CD4-positive, alpha-beta T cell treated with Interleukin-1 beta for 1 hour (primary cell): ENCODE data around the gene POLR3H.

Experiments
- DNase-seq, 2 donors: peaks; one replicate each; pipeline ENCODE4 v3.0.0-alpha.2; 2020 to 2022

The POLR3H gene

DNA sequence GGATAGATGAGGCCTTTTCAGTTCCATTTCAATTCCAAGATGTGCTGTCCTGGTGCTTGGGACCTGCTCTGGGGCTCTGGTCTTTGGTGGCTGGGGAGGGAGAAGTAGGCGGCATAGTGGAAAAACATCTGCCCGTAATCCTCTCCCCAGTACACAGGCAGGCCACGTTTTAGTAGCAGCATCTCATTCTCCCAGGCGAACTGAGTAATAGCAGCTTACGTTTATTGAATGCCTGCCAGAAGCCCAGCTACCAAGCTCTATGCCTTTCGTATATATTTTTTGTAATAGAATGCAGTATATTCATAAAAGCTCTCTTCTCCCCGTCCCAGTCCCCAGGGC is 63.9 kb downstream of the POLR3H start:
- no peak for DNase-seq

- DNase-seq = no peak
These were observed 64.4 kb downstream of the POLR3H start for GRCh38 chr22:41479671-41480396.

GRCh38 chr22:41478891-41479521 is 65.3 kb downstream of the POLR3H start:
- DNase-seq = no peak

- no peak for DNase-seq
These were observed 65.8 kb downstream of the POLR3H start for GRCh38 chr22:41478473-41478872.
